ENCODE results near the gene THRA.

Gene THRA

DNA sequence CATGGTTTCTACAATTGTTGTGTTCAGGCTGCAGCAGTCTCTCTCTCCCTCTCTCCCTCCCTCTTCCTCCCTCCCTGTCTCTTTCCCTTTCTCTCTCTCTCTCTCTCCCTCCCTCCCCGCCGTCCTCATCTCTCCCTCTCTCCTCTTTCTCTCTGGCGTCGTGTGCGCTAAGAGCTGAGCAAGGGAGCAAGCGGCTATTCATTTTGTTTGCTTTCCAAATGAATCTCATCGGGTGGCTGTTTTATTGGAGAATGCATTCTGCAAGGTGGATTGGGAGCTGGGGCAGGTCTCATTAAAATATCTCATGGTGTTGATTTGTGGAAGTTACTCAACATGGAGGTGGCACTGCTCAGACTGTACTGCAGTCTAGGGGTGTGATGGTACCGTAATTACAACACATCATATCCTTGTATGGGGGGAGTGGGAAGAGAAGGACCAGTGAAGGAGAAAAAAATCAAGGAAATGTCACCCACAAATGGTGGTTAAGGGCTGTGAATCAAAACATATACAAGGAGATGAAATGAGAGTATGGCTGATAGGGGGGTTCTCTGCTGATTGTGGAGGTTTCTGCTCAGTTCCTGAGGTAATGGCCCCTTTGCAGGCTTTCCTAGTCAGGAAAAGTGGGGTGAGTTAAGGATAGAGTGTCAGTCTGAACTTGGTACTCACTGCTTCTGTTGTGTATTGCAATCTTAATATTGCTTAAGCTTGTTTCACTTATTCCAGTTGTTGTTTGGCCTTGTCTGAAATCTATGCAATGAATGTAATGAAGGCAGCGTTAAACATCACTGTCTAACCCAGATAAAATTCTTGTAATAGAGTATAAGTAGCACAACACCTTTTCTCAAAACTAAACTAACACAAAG, 61.7 kb downstream of the THRA start:
- H3K4me3 ChIP-seq (ENCODE audit: control insufficient read depth in 1 of 7, extremely low read depth in 1 of 7, insufficient read depth in 4 of 7, low read depth in 2 of 7, low read length in 6 of 7) = peak overlapping the region in 6 of 7 experiments; percentile 92 to 98 (median 96)
- no peaks in the 10 kb centered on the region for H3K27me3 ChIP-seq (replicated peaks in 2 of 5; ENCODE audit: control insufficient read depth in 4 of 5, insufficient read depth in 5 of 5, low read length in 4 of 5)
- POLR2A ChIA-PET = interaction anchor here (1.4 to 1.6 kb wide), 2 partner anchors 11 to 15 kb away, joined by 5 read pairs; no protein-coding TSS in a partner anchor
- peaks cover 12 to 35% (median 26%) of the 10 kb centered on the region in 4 experiments for H3K4me1 ChIP-seq (ENCODE audit: control extremely low read depth in 1 of 4, control insufficient read depth in 4 of 4, insufficient read depth in 4 of 4, low read length in 3 of 4)
- H3K27ac ChIP-seq (ENCODE audit: insufficient read depth in 1 of 2, low read depth in 1 of 2, low read length in 2 of 2, poor library complexity in 1 of 2, severe bottlenecking in 2 of 2) = peak overlapping the region in 1 of 2 experiments; percentile 74
- H3K9me3 ChIP-seq (ENCODE audit: control extremely low read depth in 1 of 5, control insufficient read depth in 4 of 5, insufficient read depth in 2 of 5, low read depth in 1 of 5, low read length in 4 of 5) = no peaks in the 10 kb centered on the region
- DNase-seq = peak in 1 of 3 donors; percentile 10
- WGBS (ENCODE audit: insufficient coverage) = 0% methylated on average over 2 of the region's 9 CpGs
- peaks cover 5 to 36% (median 20%) of the 10 kb centered on the region in 4 experiments for H3K36me3 ChIP-seq (ENCODE audit: control insufficient read depth in 4 of 4, insufficient read depth in 4 of 4, low read length in 3 of 4)
- CTCF ChIA-PET = interaction anchor here (0.9 to 6.3 kb wide), 9 partner anchors 9 to 97 kb away, joined by 3 to 65 read pairs (median 4); no protein-coding TSS in a partner anchor

DNA sequence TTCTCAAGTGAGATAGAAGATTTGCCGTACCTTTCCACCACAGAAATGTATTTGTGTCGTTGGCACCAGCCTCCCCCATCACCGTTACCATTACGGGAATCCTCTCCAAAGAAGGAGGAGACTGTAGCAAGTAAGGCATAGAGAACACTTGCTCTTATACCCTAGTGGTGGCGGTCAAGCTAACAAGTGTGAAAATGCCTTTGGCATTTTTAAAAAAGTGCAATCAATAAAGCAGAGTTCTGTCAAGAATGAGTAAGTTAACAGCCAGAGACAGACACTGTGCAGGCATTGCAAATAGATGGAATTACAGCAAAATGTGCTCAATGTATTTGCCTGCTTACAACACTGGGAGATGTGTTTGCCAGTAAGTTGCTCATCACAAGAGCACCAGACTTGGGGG, 66.7 kb downstream of the THRA start:
- ChIA-PET CTCF (interaction anchor here (1.7 kb wide), 1 partner anchor 16 kb away, joined by 5 read pairs; no protein-coding TSS in a partner anchor), POLR2A (no interaction called here)
- Histone ChIP-seq H3K27ac (ENCODE audit: insufficient read depth in 1 of 2, low read depth in 1 of 2, low read length in 2 of 2, poor library complexity in 1 of 2, severe bottlenecking in 2 of 2) (no peak overlapping the region), H3K4me3 (ENCODE audit: control insufficient read depth in 1 of 7, extremely low read depth in 1 of 7, insufficient read depth in 4 of 7, low read depth in 2 of 7, low read length in 6 of 7) (no peak overlapping the region), H3K9me3 (ENCODE audit: control extremely low read depth in 1 of 5, control insufficient read depth in 4 of 5, insufficient read depth in 2 of 5, low read depth in 1 of 5, low read length in 4 of 5) (no peaks in the 10 kb centered on the region), H3K4me1 (ENCODE audit: control extremely low read depth in 1 of 4, control insufficient read depth in 4 of 4, insufficient read depth in 4 of 4, low read length in 3 of 4) (peaks cover 4 to 9% (median 7%) of the 10 kb centered on the region in 4 experiments), H3K27me3 (replicated peaks in 2 of 5; ENCODE audit: control insufficient read depth in 4 of 5, insufficient read depth in 5 of 5, low read length in 4 of 5) (no peaks in the 10 kb centered on the region), H3K36me3 (ENCODE audit: control insufficient read depth in 4 of 4, insufficient read depth in 4 of 4, low read length in 3 of 4) (peaks cover 18 to 79% (median 51%) of the 10 kb centered on the region in 4 experiments)
- DNase-seq = peak in 2 of 3 donors; percentile 58 to 59
- WGBS (ENCODE audit: insufficient coverage) = 98% methylated on average over 4 of the region's 5 CpGs

DNA sequence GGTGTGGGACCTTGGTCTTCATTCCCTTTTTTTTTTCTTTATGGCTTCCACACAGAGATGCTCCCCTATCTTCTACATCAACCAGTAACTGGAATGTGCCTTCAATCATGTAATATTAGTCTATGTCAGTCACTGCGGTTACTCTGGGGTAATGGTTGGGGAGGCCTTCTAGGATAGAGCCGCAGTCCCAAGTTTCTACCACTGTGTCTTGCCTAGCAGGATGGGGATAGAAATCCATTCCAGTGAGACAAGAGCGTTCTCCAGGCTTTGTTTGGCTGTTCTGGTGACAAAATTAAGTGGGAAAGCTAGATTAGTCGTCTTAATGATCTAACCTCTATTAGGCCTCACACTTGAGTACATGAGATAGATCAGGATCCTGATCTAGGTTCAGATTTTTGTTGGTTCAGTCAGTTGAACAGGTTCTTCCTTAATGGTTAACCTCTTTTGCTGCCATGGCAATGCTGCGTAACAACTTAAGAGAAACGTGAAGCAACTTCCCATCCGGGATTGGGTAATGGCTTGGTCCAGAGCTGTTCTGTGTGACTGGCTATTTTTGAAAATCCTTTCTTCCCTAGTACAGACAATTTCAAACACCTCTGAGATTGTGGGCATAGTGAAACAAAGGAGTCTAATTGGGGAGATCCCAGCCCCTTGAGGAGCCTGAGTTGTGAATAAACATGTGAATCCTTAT, 67.7 kb downstream of the THRA start:
- 95% methylated on average over 4 of the region's 7 CpGs for WGBS (ENCODE audit: insufficient coverage)
- H3K9me3 ChIP-seq (ENCODE audit: control extremely low read depth in 1 of 5, control insufficient read depth in 4 of 5, insufficient read depth in 2 of 5, low read depth in 1 of 5, low read length in 4 of 5) = no peaks in the 10 kb centered on the region
- POLR2A ChIA-PET = no interaction called here
- H3K27me3 ChIP-seq (replicated peaks in 2 of 5; ENCODE audit: control insufficient read depth in 4 of 5, insufficient read depth in 5 of 5, low read length in 4 of 5) = no peaks in the 10 kb centered on the region
- CTCF ChIA-PET = no interaction called here
- peaks cover 20 to 86% (median 57%) of the 10 kb centered on the region in 4 experiments for H3K36me3 ChIP-seq (ENCODE audit: control insufficient read depth in 4 of 4, insufficient read depth in 4 of 4, low read length in 3 of 4)
- H3K4me3 ChIP-seq (ENCODE audit: control insufficient read depth in 1 of 7, extremely low read depth in 1 of 7, insufficient read depth in 4 of 7, low read depth in 2 of 7, low read length in 6 of 7) = no peak overlapping the region
- H3K27ac ChIP-seq (ENCODE audit: insufficient read depth in 1 of 2, low read depth in 1 of 2, low read length in 2 of 2, poor library complexity in 1 of 2, severe bottlenecking in 2 of 2) = peak overlapping the region in 1 of 2 experiments; percentile 52
- peaks cover 0 to 3% (median under 1%) of the 10 kb centered on the region in 4 experiments for H3K4me1 ChIP-seq (ENCODE audit: control extremely low read depth in 1 of 4, control insufficient read depth in 4 of 4, insufficient read depth in 4 of 4, low read length in 3 of 4)
- DNase-seq = peak in 2 of 3 donors; percentile 47 to 56

DNA sequence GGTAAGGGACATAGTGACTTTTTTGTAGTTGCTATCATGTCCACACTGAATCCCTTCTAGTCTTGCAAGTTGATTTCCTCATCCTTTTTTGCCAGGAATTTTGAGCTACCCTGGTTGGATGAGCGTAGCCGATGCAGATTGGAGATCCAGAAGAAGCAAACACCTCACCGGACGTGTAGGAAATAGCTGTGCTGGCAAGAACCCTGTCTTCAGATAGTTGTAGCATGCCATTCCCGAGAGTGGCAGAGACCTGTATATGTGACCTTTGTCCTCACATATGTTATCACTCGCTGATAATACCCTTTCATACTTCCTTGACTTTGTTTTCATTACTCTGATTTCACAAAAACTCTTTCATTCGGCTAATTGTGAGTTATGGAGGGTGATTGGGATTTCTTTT, 71.4 kb downstream of the THRA start:
- H3K4me3 ChIP-seq (ENCODE audit: control insufficient read depth in 1 of 7, extremely low read depth in 1 of 7, insufficient read depth in 4 of 7, low read depth in 2 of 7, low read length in 6 of 7) = no peak overlapping the region
- ChIA-PET POLR2A (interaction anchor here (1.2 to 1.4 kb wide), 2 partner anchors 11 to 20 kb away, joined by 3 to 4 read pairs; no protein-coding TSS in a partner anchor), CTCF (interaction anchor here (0.7 to 3.8 kb wide), 7 partner anchors 8 to 61 kb away, joined by 3 to 29 read pairs (median 4); no protein-coding TSS in a partner anchor)
- H3K27me3 ChIP-seq (replicated peaks in 2 of 5; ENCODE audit: control insufficient read depth in 4 of 5, insufficient read depth in 5 of 5, low read length in 4 of 5) = no peaks in the 10 kb centered on the region
- WGBS (ENCODE audit: insufficient coverage) = 98% methylated on average over 4 of the region's 7 CpGs
- no peak for DNase-seq
- H3K27ac ChIP-seq (ENCODE audit: insufficient read depth in 1 of 2, low read depth in 1 of 2, low read length in 2 of 2, poor library complexity in 1 of 2, severe bottlenecking in 2 of 2) = peak overlapping the region in 1 of 2 experiments; percentile 28
- H3K9me3 ChIP-seq (ENCODE audit: control extremely low read depth in 1 of 5, control insufficient read depth in 4 of 5, insufficient read depth in 2 of 5, low read depth in 1 of 5, low read length in 4 of 5) = no peaks in the 10 kb centered on the region
- peaks cover 16 to 71% (median 48%) of the 10 kb centered on the region in 4 experiments for H3K36me3 ChIP-seq (ENCODE audit: control insufficient read depth in 4 of 4, insufficient read depth in 4 of 4, low read length in 3 of 4)
- H3K4me1 ChIP-seq (ENCODE audit: control extremely low read depth in 1 of 4, control insufficient read depth in 4 of 4, insufficient read depth in 4 of 4, low read length in 3 of 4) = peaks cover 0 to 9% (median 3%) of the 10 kb centered on the region in 4 experiments

DNA sequence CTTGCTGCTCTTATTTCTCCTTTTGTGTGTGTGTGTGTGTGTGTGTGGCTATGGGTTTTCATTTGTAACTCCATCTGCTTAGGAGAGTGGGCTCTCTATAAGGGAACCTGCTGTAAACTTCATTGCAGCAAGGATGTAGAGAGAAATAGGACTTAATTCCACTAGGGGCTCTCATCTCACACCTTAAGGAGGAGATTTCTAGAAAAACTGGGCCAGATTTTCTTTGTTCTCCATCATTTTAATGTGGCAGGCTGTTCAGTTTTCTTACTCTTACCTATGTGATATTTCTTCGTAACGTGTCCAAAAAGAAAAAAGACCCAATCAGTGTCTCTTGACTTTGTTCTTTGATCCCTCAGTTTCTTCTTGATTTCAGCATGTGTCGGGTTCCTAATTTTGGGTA, 73.1 kb downstream of the THRA start:
- peaks cover 8 to 14% (median 10%) of the 10 kb centered on the region in 4 experiments for H3K4me1 ChIP-seq (ENCODE audit: control extremely low read depth in 1 of 4, control insufficient read depth in 4 of 4, insufficient read depth in 4 of 4, low read length in 3 of 4)
- POLR2A ChIA-PET = no interaction called here
- CTCF ChIA-PET = interaction anchor here (1.0 to 5.8 kb wide), 4 partner anchors 12 to 23 kb away, joined by 3 to 29 read pairs (median 18); no protein-coding TSS in a partner anchor
- WGBS (ENCODE audit: insufficient coverage) = 100% methylated on average over 1 of the region's 3 CpGs
- DNase-seq = peak in 2 of 3 donors; percentile 38 to 52
- H3K27ac ChIP-seq (ENCODE audit: insufficient read depth in 1 of 2, low read depth in 1 of 2, low read length in 2 of 2, poor library complexity in 1 of 2, severe bottlenecking in 2 of 2) = no peak overlapping the region
- peaks cover 14 to 55% (median 36%) of the 10 kb centered on the region in 4 experiments for H3K36me3 ChIP-seq (ENCODE audit: control insufficient read depth in 4 of 4, insufficient read depth in 4 of 4, low read length in 3 of 4)
- no peak overlapping the region for H3K4me3 ChIP-seq (ENCODE audit: control insufficient read depth in 1 of 7, extremely low read depth in 1 of 7, insufficient read depth in 4 of 7, low read depth in 2 of 7, low read length in 6 of 7)
- no peaks in the 10 kb centered on the region for H3K27me3 ChIP-seq (replicated peaks in 2 of 5; ENCODE audit: control insufficient read depth in 4 of 5, insufficient read depth in 5 of 5, low read length in 4 of 5)
- no peaks in the 10 kb centered on the region for H3K9me3 ChIP-seq (ENCODE audit: control extremely low read depth in 1 of 5, control insufficient read depth in 4 of 5, insufficient read depth in 2 of 5, low read depth in 1 of 5, low read length in 4 of 5)

DNA sequence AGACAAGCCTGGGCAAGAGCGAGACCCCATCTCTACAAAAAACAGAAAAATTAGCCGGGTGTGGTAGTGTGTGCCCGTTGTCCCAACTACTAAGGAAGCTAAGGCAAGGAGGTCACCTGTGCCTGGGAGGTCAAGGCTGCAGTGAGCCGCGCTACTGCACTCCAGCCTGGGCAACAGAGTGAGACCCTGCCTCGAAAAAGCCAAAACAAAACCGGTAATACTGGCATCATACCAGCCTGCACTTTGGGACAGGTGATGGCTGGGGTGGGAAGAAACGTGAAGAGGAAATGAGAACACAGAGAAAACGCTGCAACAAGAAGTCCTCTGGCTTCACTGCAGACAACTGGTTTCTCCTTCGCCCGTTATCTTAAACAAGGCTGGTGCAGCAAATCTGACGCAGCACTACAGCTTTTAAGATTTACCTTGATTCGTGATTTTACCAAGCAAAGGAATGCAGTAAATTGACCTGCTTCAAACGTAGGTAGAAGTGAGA, 76.8 kb downstream of the THRA start:
- H3K4me3 ChIP-seq (ENCODE audit: control insufficient read depth in 1 of 7, extremely low read depth in 1 of 7, insufficient read depth in 4 of 7, low read depth in 2 of 7, low read length in 6 of 7) = peak overlapping the region; percentile 13 to 93 (median 88)
- WGBS (ENCODE audit: insufficient coverage) = 20% methylated on average over 11 of the region's 14 CpGs
- no peaks in the 10 kb centered on the region for H3K27me3 ChIP-seq (replicated peaks in 2 of 5; ENCODE audit: control insufficient read depth in 4 of 5, insufficient read depth in 5 of 5, low read length in 4 of 5)
- ChIA-PET CTCF (interaction anchor here (0.8 to 5.8 kb wide), 10 partner anchors 13 to 79 kb away, joined by 3 to 28 read pairs (median 3); no protein-coding TSS in a partner anchor), POLR2A (interaction anchor here (0.5 to 1.5 kb wide), 6 partner anchors 14 to 385 kb away, joined by 3 to 6 read pairs (median 5); partner anchors contain the start of gene MSL1)
- DNase-seq = no peak
- no peaks in the 10 kb centered on the region for H3K9me3 ChIP-seq (ENCODE audit: control extremely low read depth in 1 of 5, control insufficient read depth in 4 of 5, insufficient read depth in 2 of 5, low read depth in 1 of 5, low read length in 4 of 5)
- H3K36me3 ChIP-seq (ENCODE audit: control insufficient read depth in 4 of 4, insufficient read depth in 4 of 4, low read length in 3 of 4) = peaks cover under 1 to 34% (median 22%) of the 10 kb centered on the region in 4 experiments
- H3K27ac ChIP-seq (ENCODE audit: insufficient read depth in 1 of 2, low read depth in 1 of 2, low read length in 2 of 2, poor library complexity in 1 of 2, severe bottlenecking in 2 of 2) = peak overlapping the region; percentile 83 to 89
- H3K4me1 ChIP-seq (ENCODE audit: control extremely low read depth in 1 of 4, control insufficient read depth in 4 of 4, insufficient read depth in 4 of 4, low read length in 3 of 4) = peaks cover 9 to 23% (median 18%) of the 10 kb centered on the region in 4 experiments

Data from common myeloid progenitor, CD34-positive (primary cell).